ENCODE data around the gene VWA5B2. TPM values are rescaled to one million over a fixed set of nuclear protein-coding genes. Genes with fewer than 3 reads are reported as not detected.

VWA5B2 gene
- total RNA-seq, 1 experiment from 2014 or later, result 0.44 TPM

DNA sequence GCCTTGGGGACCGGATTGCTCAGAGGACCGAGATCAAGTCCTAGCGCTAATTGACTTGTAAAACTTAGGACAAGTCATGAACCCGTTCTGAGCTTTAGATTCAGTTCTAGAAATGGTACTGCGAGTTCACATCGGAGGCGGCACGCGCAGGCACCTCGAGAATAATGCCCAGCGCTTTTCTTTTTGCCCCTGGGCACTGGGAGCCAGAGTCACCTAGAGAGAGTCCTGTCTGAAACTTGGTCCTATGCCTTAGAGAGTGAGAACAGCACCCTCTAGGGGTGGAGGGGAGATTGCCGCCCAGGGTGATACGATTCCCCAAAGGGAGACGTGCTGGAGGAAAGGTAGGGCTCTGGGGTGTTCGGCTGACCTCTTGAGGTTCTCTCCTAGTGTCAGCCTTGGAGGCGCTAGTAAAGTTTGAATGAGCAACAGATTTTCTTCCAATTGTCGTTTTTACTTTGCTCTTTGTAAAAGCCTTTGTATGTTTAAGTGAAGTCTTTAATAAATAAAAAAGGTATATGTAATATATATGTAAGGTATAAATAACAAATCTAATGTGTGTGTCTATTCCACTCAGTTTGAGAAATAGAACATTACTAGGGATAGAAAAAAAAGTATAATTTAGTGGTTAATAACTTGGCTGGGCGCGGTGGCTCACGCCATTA, 20.9 kb downstream of the VWA5B2 start:
- ChIA-PET CTCF (interaction anchor here (0.7 to 1.9 kb wide), 24 partner anchors 9 to 366 kb away, joined by 3 to 28 read pairs (median 4); partner anchors contain the start of genes ABCC5, ABCF3, CAMK2N2 and EIF2B5), POLR2A (interaction anchor here (0.6 to 0.8 kb wide), 3 partner anchors 34 to 348 kb away, joined by 3 read pairs; no protein-coding TSS in a partner anchor)
- no peaks in the 10 kb centered on the region for H3K9me3 Mint-ChIP-seq
- H3K27ac Mint-ChIP-seq, result peak overlapping the region; percentile 57; the same call in 1 of the 2 replicates
- H3K36me3 Mint-ChIP-seq, result peaks cover 3% of the 10 kb centered on the region
- 0 out of 2 replicates have a peak, but pooled peaks cover 5% of the 10 kb centered on the region for H3K4me1 Mint-ChIP-seq
- DNase-seq (ENCODE audit: low spot score), result peak; percentile 98
- peak; percentile 72 for ATAC-seq
- H3K27me3 Mint-ChIP-seq (ENCODE audit: low read depth), result no peaks in the 10 kb centered on the region
- peak overlapping the region; percentile 98 for H3K4me3 Mint-ChIP-seq
- TF ChIP-seq ZNF219 (CRISPR knock-in tag; IDR thresholded peaks at IDR 0.05; ENCODE audit: borderline replicate concordance), result no peak
- TF ChIP-seq, protein P1, sequence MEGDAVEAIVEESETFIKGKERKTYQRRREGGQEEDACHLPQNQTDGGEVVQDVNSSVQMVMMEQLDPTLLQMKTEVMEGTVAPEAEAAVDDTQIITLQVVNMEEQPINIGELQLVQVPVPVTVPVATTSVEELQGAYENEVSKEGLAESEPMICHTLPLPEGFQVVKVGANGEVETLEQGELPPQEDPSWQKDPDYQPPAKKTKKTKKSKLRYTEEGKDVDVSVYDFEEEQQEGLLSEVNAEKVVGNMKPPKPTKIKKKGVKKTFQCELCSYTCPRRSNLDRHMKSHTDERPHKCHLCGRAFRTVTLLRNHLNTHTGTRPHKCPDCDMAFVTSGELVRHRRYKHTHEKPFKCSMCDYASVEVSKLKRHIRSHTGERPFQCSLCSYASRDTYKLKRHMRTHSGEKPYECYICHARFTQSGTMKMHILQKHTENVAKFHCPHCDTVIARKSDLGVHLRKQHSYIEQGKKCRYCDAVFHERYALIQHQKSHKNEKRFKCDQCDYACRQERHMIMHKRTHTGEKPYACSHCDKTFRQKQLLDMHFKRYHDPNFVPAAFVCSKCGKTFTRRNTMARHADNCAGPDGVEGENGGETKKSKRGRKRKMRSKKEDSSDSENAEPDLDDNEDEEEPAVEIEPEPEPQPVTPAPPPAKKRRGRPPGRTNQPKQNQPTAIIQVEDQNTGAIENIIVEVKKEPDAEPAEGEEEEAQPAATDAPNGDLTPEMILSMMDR (IDR thresholded peaks at IDR 0.05), result peak; percentile 77

DNA sequence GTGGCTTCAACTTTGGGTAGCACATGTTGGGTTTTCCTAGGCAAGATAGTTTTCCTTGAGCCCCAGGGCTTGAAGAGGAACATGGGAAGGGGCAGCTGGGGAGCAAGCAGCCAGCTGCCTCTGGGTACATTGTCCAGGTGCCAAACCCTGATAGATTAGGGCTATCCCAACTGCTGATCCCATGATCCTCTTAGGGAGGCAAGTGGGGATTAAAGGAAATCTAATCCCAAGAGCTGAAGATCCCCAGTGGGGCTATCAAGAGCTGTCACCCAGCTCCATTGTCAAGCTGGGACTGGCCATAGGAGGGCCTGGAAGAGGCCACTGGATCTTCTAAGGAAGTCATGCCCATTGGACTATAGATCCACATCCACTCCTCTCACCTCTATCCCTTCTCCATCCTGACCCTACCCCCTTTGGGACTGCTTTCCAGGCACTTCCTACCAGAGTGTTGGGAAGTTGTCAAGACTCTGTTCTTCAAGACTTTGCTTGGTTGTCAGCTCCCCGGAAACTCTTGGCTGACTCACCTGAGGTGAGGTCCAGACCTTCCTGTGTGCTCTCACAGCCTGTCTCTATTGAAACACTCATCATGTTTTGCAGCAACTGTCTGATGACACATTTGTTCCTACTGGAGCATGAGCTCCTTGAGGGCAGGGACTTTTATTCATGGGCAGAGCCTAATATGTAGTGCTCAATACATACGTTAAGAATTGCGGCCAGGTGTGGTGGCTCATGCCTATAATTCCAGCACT, 26.1 kb downstream of the VWA5B2 start:
- CTCF ChIA-PET, result interaction anchor here (1.0 to 1.2 kb wide), 2 partner anchors 28 to 34 kb away, joined by 3 read pairs; no protein-coding TSS in a partner anchor
- POLR2A ChIA-PET, result no interaction called here
- Mint-ChIP-seq H3K36me3 (peaks cover 3% of the 10 kb centered on the region; the same call in 1 of the 2 replicates), H3K27ac (no peak overlapping the region), H3K9me3 (no peaks in the 10 kb centered on the region), H3K4me1 (peaks cover 2% of the 10 kb centered on the region), H3K4me3 (no peak overlapping the region), H3K27me3 (ENCODE audit: low read depth) (peaks cover 30% of the 10 kb centered on the region)
- no peak for ATAC-seq
- DNase-seq (ENCODE audit: low spot score), result no peak
- TF ChIP-seq, protein P2, sequence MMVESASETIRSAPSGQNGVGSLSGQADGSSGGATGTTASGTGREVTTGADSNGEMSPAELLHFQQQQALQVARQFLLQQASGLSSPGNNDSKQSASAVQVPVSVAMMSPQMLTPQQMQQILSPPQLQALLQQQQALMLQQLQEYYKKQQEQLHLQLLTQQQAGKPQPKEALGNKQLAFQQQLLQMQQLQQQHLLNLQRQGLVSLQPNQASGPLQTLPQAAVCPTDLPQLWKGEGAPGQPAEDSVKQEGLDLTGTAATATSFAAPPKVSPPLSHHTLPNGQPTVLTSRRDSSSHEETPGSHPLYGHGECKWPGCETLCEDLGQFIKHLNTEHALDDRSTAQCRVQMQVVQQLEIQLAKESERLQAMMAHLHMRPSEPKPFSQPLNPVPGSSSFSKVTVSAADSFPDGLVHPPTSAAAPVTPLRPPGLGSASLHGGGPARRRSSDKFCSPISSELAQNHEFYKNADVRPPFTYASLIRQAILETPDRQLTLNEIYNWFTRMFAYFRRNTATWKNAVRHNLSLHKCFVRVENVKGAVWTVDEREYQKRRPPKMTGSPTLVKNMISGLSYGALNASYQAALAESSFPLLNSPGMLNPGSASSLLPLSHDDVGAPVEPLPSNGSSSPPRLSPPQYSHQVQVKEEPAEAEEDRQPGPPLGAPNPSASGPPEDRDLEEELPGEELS (CRISPR knock-in tag; IDR thresholded peaks at IDR 0.05), result no peak
- TF ChIP-seq ELF4 (CRISPR knock-in tag; IDR thresholded peaks at IDR 0.05; ENCODE audit: low read depth) (no peak), NR2C2 (CRISPR knock-in tag; IDR thresholded peaks at IDR 0.05) (no peak), KAT7 (CRISPR knock-in tag; IDR thresholded peaks at IDR 0.05; ENCODE audit: borderline replicate concordance) (no peak), JAZF1 (CRISPR knock-in tag; IDR thresholded peaks at IDR 0.05) (no peak), IRF2 (CRISPR knock-in tag; IDR thresholded peaks at IDR 0.05; ENCODE audit: borderline replicate concordance, low read depth) (no peak), FOXJ3 (CRISPR knock-in tag; IDR thresholded peaks at IDR 0.05; ENCODE audit: borderline replicate concordance) (no peak), ZNF219 (CRISPR knock-in tag; IDR thresholded peaks at IDR 0.05; ENCODE audit: borderline replicate concordance) (no peak), ZNF396 (CRISPR knock-in tag; IDR thresholded peaks at IDR 0.05; ENCODE audit: borderline replicate concordance) (no peak)
- TF ChIP-seq, protein P3, sequence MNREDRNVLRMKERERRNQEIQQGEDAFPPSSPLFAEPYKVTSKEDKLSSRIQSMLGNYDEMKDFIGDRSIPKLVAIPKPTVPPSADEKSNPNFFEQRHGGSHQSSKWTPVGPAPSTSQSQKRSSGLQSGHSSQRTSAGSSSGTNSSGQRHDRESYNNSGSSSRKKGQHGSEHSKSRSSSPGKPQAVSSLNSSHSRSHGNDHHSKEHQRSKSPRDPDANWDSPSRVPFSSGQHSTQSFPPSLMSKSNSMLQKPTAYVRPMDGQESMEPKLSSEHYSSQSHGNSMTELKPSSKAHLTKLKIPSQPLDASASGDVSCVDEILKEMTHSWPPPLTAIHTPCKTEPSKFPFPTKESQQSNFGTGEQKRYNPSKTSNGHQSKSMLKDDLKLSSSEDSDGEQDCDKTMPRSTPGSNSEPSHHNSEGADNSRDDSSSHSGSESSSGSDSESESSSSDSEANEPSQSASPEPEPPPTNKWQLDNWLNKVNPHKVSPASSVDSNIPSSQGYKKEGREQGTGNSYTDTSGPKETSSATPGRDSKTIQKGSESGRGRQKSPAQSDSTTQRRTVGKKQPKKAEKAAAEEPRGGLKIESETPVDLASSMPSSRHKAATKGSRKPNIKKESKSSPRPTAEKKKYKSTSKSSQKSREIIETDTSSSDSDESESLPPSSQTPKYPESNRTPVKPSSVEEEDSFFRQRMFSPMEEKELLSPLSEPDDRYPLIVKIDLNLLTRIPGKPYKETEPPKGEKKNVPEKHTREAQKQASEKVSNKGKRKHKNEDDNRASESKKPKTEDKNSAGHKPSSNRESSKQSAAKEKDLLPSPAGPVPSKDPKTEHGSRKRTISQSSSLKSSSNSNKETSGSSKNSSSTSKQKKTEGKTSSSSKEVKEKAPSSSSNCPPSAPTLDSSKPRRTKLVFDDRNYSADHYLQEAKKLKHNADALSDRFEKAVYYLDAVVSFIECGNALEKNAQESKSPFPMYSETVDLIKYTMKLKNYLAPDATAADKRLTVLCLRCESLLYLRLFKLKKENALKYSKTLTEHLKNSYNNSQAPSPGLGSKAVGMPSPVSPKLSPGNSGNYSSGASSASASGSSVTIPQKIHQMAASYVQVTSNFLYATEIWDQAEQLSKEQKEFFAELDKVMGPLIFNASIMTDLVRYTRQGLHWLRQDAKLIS (CRISPR knock-in tag; IDR thresholded peaks at IDR 0.05; ENCODE audit: borderline replicate concordance), result no peak
- TF ChIP-seq, protein P4, sequence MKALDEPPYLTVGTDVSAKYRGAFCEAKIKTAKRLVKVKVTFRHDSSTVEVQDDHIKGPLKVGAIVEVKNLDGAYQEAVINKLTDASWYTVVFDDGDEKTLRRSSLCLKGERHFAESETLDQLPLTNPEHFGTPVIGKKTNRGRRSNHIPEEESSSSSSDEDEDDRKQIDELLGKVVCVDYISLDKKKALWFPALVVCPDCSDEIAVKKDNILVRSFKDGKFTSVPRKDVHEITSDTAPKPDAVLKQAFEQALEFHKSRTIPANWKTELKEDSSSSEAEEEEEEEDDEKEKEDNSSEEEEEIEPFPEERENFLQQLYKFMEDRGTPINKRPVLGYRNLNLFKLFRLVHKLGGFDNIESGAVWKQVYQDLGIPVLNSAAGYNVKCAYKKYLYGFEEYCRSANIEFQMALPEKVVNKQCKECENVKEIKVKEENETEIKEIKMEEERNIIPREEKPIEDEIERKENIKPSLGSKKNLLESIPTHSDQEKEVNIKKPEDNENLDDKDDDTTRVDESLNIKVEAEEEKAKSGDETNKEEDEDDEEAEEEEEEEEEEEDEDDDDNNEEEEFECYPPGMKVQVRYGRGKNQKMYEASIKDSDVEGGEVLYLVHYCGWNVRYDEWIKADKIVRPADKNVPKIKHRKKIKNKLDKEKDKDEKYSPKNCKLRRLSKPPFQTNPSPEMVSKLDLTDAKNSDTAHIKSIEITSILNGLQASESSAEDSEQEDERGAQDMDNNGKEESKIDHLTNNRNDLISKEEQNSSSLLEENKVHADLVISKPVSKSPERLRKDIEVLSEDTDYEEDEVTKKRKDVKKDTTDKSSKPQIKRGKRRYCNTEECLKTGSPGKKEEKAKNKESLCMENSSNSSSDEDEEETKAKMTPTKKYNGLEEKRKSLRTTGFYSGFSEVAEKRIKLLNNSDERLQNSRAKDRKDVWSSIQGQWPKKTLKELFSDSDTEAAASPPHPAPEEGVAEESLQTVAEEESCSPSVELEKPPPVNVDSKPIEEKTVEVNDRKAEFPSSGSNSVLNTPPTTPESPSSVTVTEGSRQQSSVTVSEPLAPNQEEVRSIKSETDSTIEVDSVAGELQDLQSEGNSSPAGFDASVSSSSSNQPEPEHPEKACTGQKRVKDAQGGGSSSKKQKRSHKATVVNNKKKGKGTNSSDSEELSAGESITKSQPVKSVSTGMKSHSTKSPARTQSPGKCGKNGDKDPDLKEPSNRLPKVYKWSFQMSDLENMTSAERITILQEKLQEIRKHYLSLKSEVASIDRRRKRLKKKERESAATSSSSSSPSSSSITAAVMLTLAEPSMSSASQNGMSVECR (CRISPR knock-in tag; IDR thresholded peaks at IDR 0.05; ENCODE audit: borderline replicate concordance), result no peak
- TF ChIP-seq, protein P5, sequence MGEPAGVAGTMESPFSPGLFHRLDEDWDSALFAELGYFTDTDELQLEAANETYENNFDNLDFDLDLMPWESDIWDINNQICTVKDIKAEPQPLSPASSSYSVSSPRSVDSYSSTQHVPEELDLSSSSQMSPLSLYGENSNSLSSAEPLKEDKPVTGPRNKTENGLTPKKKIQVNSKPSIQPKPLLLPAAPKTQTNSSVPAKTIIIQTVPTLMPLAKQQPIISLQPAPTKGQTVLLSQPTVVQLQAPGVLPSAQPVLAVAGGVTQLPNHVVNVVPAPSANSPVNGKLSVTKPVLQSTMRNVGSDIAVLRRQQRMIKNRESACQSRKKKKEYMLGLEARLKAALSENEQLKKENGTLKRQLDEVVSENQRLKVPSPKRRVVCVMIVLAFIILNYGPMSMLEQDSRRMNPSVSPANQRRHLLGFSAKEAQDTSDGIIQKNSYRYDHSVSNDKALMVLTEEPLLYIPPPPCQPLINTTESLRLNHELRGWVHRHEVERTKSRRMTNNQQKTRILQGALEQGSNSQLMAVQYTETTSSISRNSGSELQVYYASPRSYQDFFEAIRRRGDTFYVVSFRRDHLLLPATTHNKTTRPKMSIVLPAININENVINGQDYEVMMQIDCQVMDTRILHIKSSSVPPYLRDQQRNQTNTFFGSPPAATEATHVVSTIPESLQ (CRISPR knock-in tag; IDR thresholded peaks at IDR 0.05), result no peak
- TF ChIP-seq, protein P6, sequence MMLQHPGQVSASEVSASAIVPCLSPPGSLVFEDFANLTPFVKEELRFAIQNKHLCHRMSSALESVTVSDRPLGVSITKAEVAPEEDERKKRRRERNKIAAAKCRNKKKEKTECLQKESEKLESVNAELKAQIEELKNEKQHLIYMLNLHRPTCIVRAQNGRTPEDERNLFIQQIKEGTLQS (CRISPR knock-in tag; conservative IDR thresholded peaks at IDR 0.05), result no peak
- TF ChIP-seq, protein P7, sequence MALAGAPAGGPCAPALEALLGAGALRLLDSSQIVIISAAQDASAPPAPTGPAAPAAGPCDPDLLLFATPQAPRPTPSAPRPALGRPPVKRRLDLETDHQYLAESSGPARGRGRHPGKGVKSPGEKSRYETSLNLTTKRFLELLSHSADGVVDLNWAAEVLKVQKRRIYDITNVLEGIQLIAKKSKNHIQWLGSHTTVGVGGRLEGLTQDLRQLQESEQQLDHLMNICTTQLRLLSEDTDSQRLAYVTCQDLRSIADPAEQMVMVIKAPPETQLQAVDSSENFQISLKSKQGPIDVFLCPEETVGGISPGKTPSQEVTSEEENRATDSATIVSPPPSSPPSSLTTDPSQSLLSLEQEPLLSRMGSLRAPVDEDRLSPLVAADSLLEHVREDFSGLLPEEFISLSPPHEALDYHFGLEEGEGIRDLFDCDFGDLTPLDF (CRISPR knock-in tag; IDR thresholded peaks at IDR 0.05), result no peak

All from WTC11 (cell line).